ENCODE measurements around the gene CDK2. TPM values are rescaled to one million over a fixed set of nuclear protein-coding genes. Genes with fewer than 3 reads are reported as not detected.

The CDK2 gene
- total and polyA plus RNA-seq, 3 donors from 2014 or later, result 16.5 to 20.3 (median 19.8) TPM

- TF ChIP-seq POLR2A (IDR thresholded peaks at IDR 0.05) (no peak), CTCF (IDR thresholded peaks at IDR 0.05) (no peak)
- Histone ChIP-seq H3K4me1 (peaks cover 13% of the 10 kb centered on the region), H3K4me3 (no peak overlapping the region), H3K27me3 (no peaks in the 10 kb centered on the region), H3K36me3 (ENCODE audit: low read depth, missing control alignments) (no peaks in the 10 kb centered on the region), H3K27ac (no peak overlapping the region), H3K9me3 (no peaks in the 10 kb centered on the region)
- DNase-seq, result no peak
- intact Hi-C loops (cut with DNase I; ENCODE audit: low total_unique reads), result no loop called here
- 61 to 68% methylated on average over 4 of the region's 4 CpGs for WGBS, 2 donors
Observed at GRCh38 chr12:55993230-55993853, 26.7 kb downstream of the CDK2 start.

GRCh38 chr12:55995366-55995765, 28.7 kb downstream of the CDK2 start:
- Histone ChIP-seq H3K27ac (no peak overlapping the region), H3K4me1 (peaks cover 13% of the 10 kb centered on the region), H3K9me3 (no peaks in the 10 kb centered on the region), H3K4me3 (no peak overlapping the region), H3K36me3 (ENCODE audit: low read depth, missing control alignments) (no peaks in the 10 kb centered on the region), H3K27me3 (no peaks in the 10 kb centered on the region)
- 64 to 74% methylated on average over 8 of the region's 8 CpGs for WGBS, 2 donors
- DNase-seq, result no peak
- intact Hi-C loops (cut with DNase I; ENCODE audit: low total_unique reads), result no loop called here
- TF ChIP-seq CTCF (IDR thresholded peaks at IDR 0.05), result no peak
- no peak for TF ChIP-seq POLR2A (IDR thresholded peaks at IDR 0.05)

GRCh38 chr12:55996201-55996714, 29.6 kb downstream of the CDK2 start:
- 12 to 25% methylated on average over 14 of the region's 14 CpGs for WGBS, 2 donors
- Histone ChIP-seq H3K27ac (peak overlapping the region; percentile 68 to 74), H3K4me1 (peaks cover 13% of the 10 kb centered on the region), H3K36me3 (ENCODE audit: low read depth, missing control alignments) (no peaks in the 10 kb centered on the region), H3K9me3 (no peaks in the 10 kb centered on the region), H3K4me3 (peak overlapping the region; percentile 43 to 68), H3K27me3 (no peaks in the 10 kb centered on the region)
- TF ChIP-seq CTCF (IDR thresholded peaks at IDR 0.05), result peak; percentile 86 to 91 (median 88)
- TF ChIP-seq POLR2A (IDR thresholded peaks at IDR 0.05), result no peak
- peak; percentile 61 for DNase-seq
- intact Hi-C loops (cut with DNase I; ENCODE audit: low total_unique reads), result no loop called here

GRCh38 chr12:55996715-55997534, 30.3 kb downstream of the CDK2 start, which contains the start of gene SUOX:
SUOX (plus strand) TSS chr12:55997276; CDS start chr12:56002222, 4,946 bp downstream.
- H3K27me3 ChIP-seq, result no peaks in the 10 kb centered on the region
- peaks cover 13% of the 10 kb centered on the region for H3K4me1 ChIP-seq
- H3K27ac ChIP-seq, result peak within 1 kb of the TSS; percentile 68 to 74
- H3K4me3 ChIP-seq, result peak within 1 kb of the TSS; percentile 43 to 68
- TF ChIP-seq CTCF (IDR thresholded peaks at IDR 0.05), result no peak
- TF ChIP-seq POLR2A (IDR thresholded peaks at IDR 0.05), result no peak
- 1% methylated on average over 19 to 27 of the region's 27 CpGs for WGBS, 2 donors
- intact Hi-C loops (cut with DNase I; ENCODE audit: low total_unique reads), result no loop called here
- DNase-seq, result peak; percentile 98
- no peaks in the 10 kb centered on the region for H3K36me3 ChIP-seq (ENCODE audit: low read depth, missing control alignments)
- no peaks in the 10 kb centered on the region for H3K9me3 ChIP-seq
